ENCODE results near the gene INTS14.

- TF ChIP-seq CTCF (IDR thresholded peaks at IDR 0.05; ENCODE audit: insufficient read depth, low read length, poor library complexity, severe bottlenecking), result no peak
- no peak for TF ChIP-seq EZH2phosphoT487 (conservative IDR thresholded peaks at IDR 0.05; ENCODE audit: low read length)
Measured at GRCh38 chr15:65541231-65541820, 69.6 kb downstream of the INTS14 start.
